SK-N-SH (cell line): ENCODE data around the gene IQSEC1. TPM values are rescaled to one million over a fixed set of nuclear protein-coding genes. Genes with fewer than 3 reads are reported as not detected.

Experiments used
- CTCF ChIA-PET: fragments of 300-600, 350-600 bp; formaldehyde crosslinking; extraction: SDS; loops from one replicate; lab custom pipeline; 2021; lab: Yijun Ruan, JAX
- POLR2A ChIA-PET: fragments of 350-600 bp; sonication (Branson Sonifier 250); formaldehyde crosslinking; extraction: SDS; loops from one replicate; lab custom pipeline; 2020; ENCODE audit warnings: antibody characterized with exemption, inconsistent platforms; lab: Yijun Ruan, JAX
- DNase-seq: peaks from one replicate; pipeline ENCODE4 v3.0.0; 2012
- H2AFZ ChIP-seq: fragments of 200-600 bp; sonication (generic); 2 replicates; pipeline ENCODE4 v1.8.1; 2016; ENCODE audit warnings: antibody characterized with exemption, mild to moderate bottlenecking, low read depth
- H3F3A ChIP-seq: fragments of 200-600 bp; sonication (generic); replicated peaks from 2 replicates; pipeline ENCODE3; 2016; ENCODE audit warnings: antibody characterized with exemption, mild to moderate bottlenecking; ENCODE audit not compliant: insufficient read depth
- H3K27ac ChIP-seq, 2 experiments: fragments of 200-500 bp in 1 of 2; fragments of 200-600 bp in 1 of 2; sonication (Bioruptor generic) in 1 of 2; sonication (generic), shearing (Covaris generic) in 1 of 2; 2 replicates each; pipeline versions ENCODE4 v1.5.1 to v1.6.1; 2014 to 2016; ENCODE audit warnings: low read depth in 2 of 2, inconsistent platforms in 1 of 2, low read length in 1 of 2, mild to moderate bottlenecking in 1 of 2, mixed read lengths in 1 of 2
- H3K27me3 ChIP-seq: fragments of 200-600 bp; sonication (generic), shearing (Covaris generic); 2 replicates; pipeline ENCODE4 v1.6.1; 2016; ENCODE audit warnings: mixed run types; ENCODE audit not compliant: insufficient read depth
- H3K36me3 ChIP-seq, 2 experiments: fragments of 200-500 bp in 1 of 2; fragments of 200-600 bp in 1 of 2; sonication (Bioruptor generic) in 1 of 2; sonication (generic) in 1 of 2; replicated peaks in 1 of 2; 2 replicates each; pipeline versions ENCODE3 to v1.5.1; 2014 to 2016; ENCODE audit warnings: low read length in 1 of 2, mild to moderate bottlenecking in 1 of 2; ENCODE audit not compliant: insufficient read depth in 2 of 2, control insufficient read depth in 1 of 2
- H3K4me1 ChIP-seq, 2 experiments: fragments of 200-500 bp in 1 of 2; fragments of 200-600 bp in 1 of 2; sonication (Bioruptor generic) in 1 of 2; sonication (generic), shearing (Covaris generic) in 1 of 2; 2 replicates each; pipeline versions ENCODE4 v1.5.1 to v1.6.1; 2014 to 2016; ENCODE audit warnings: low read depth in 1 of 2, low read length in 1 of 2, mixed run types in 1 of 2; ENCODE audit not compliant: insufficient read depth in 2 of 2, control insufficient read depth in 1 of 2
- H3K4me2 ChIP-seq: fragments of 200-600 bp; sonication (generic), shearing (Covaris generic); 2 replicates; pipeline ENCODE4 v1.6.1; 2017; ENCODE audit warnings: mixed run types
- H3K4me3 ChIP-seq, 2 experiments: fragments of 200-500 bp in 1 of 2; fragments of 200-600 bp in 1 of 2; sonication (Bioruptor generic) in 1 of 2; sonication (generic), shearing (Covaris generic) in 1 of 2; 2 replicates each; pipeline versions ENCODE4 v1.5.1 to v1.8.1; 2014 to 2016; ENCODE audit warnings: low read depth in 2 of 2, inconsistent platforms in 1 of 2, low read length in 1 of 2, mild to moderate bottlenecking in 1 of 2, mixed read lengths in 1 of 2, moderate library complexity in 1 of 2
- H3K79me2 ChIP-seq: fragments of 200-600 bp; sonication (generic); 2 replicates; pipeline ENCODE4 v1.8.1; 2017; ENCODE audit warnings: mild to moderate bottlenecking; ENCODE audit not compliant: insufficient read depth
- H3K9ac ChIP-seq: fragments of 200-600 bp; sonication (generic); 2 replicates; pipeline ENCODE4 v1.6.1; 2017; ENCODE audit warnings: mixed run types
- H3K9me2 ChIP-seq: fragments of 200-600 bp; sonication (generic); 2 replicates; pipeline ENCODE4 v1.6.1; 2017; ENCODE audit warnings: mixed run types
- H3K9me3 ChIP-seq: fragments of 200-600 bp; sonication (generic); 2 replicates; pipeline ENCODE4 v1.6.1; 2017; ENCODE audit warnings: mixed run types, mild to moderate bottlenecking, moderate library complexity
- H4K20me1 ChIP-seq: fragments of 200-600 bp; sonication (generic); 2 replicates; pipeline ENCODE4 v1.6.1; 2017; ENCODE audit warnings: mild to moderate bottlenecking, mixed run types; ENCODE audit not compliant: insufficient read depth
- CHD2 ChIP-seq: fragments of 150-350 bp; IDR thresholded peaks from 2 replicates; pipeline ENCODE4 v1.6.1; 2018; ENCODE audit warnings: low read length; ENCODE audit not compliant: partially characterized antibody
- ELF1 ChIP-seq: IDR thresholded peaks from 2 replicates; pipeline ENCODE4 v1.4.0; 2012
- EP300 ChIP-seq, 2 experiments: IDR thresholded peaks; 2 replicates each; pipeline versions ENCODE4 v1.4.0 to v1.6.1; 2012; ENCODE audit warnings: borderline replicate concordance in 1 of 2, low read depth in 1 of 2, low read length in 1 of 2
- EZH2phosphoT487 ChIP-seq: fragments of 200-600 bp; sonication (generic); IDR thresholded peaks from 2 replicates; pipeline ENCODE4 v1.6.1; 2017; ENCODE audit warnings: low read depth, mixed run types, mild to moderate bottlenecking, antibody characterized with exemption, moderate library complexity, borderline replicate concordance
- FOSL2 ChIP-seq: IDR thresholded peaks from 2 replicates; pipeline ENCODE4 v1.4.0; 2012; ENCODE audit warnings: low read depth, mild to moderate bottlenecking, moderate library complexity, borderline replicate concordance
- FOXJ3 ChIP-seq: sonication (generic); formaldehyde crosslinking; IDR thresholded peaks from 2 replicates; pipeline ENCODE4 v1.5.1; 2020; ENCODE audit warnings: mild to moderate bottlenecking, missing genetic modification reagents
- MEF2A ChIP-seq: IDR thresholded peaks from 2 replicates; pipeline ENCODE4 v1.4.0; 2012; ENCODE audit warnings: low read depth, borderline replicate concordance
- POLR2AphosphoS5 ChIP-seq: IDR thresholded peaks from 2 replicates; pipeline ENCODE4 v1.6.1; 2012; ENCODE audit warnings: low read depth, low read length
- RAD21 ChIP-seq: IDR thresholded peaks from 2 replicates; pipeline ENCODE4 v1.6.1; 2012; ENCODE audit warnings: mild to moderate bottlenecking, low read length
- RCOR1 ChIP-seq: fragments of 150-350 bp; IDR thresholded peaks from 2 replicates; pipeline ENCODE4 v1.6.1; 2017; ENCODE audit warnings: antibody characterized with exemption, low read length
- REST ChIP-seq: IDR thresholded peaks from 2 replicates; pipeline ENCODE4 v1.6.1; 2012; ENCODE audit warnings: mild to moderate bottlenecking, low read depth, low read length, moderate library complexity
- SIN3A ChIP-seq: IDR thresholded peaks from 2 replicates; pipeline ENCODE4 v1.6.1; 2012; ENCODE audit warnings: low read depth, mild to moderate bottlenecking, low read length, moderate library complexity, borderline replicate concordance
- TEAD4 ChIP-seq: IDR thresholded peaks from 2 replicates; pipeline ENCODE4 v1.4.0; 2012; ENCODE audit warnings: mild to moderate bottlenecking, borderline replicate concordance; ENCODE audit not compliant: insufficient read depth
- YY1 ChIP-seq: IDR thresholded peaks from 2 replicates; pipeline ENCODE4 v1.4.0; 2012; ENCODE audit warnings: low read depth, mild to moderate bottlenecking
- ZBTB33 ChIP-seq: IDR thresholded peaks from 2 replicates; pipeline ENCODE4 v1.4.0; 2012; ENCODE audit warnings: low read depth, borderline replicate concordance
- WGBS: methylation state at CpG from one replicate; pipeline ENCODE4 v1.1.6; 2017; ENCODE audit warnings: low lambda C conversion rate; 5-methylcytosine and 5-hydroxymethylcytosine counted together
- polyA plus RNA-seq, 3 experiments: library from polyadenylated mRNA; depleted of rRNA; stranded (reverse); fragments of >200 nt; gene quantifications; 2 replicates each; pipeline ENCODE4 v1.2.3, GENCODE V29; 2012
- TF ChIP-seq, protein P1 (sequence below): fragments of 150-350 bp; IDR thresholded peaks from 2 replicates; pipeline ENCODE4 v1.6.1; 2017; ENCODE audit warnings: antibody characterized with exemption, low read length, low read depth, borderline replicate concordance

Gene IQSEC1
- polyA plus RNA-seq, 1 of the 3 experiments (the other 2 are of a cell fraction), result 6.2 TPM

GRCh38 chr3:13011573-13012220 lies 61.5 kb downstream of the IQSEC1 start:
- POLR2A ChIA-PET, result interaction anchor here (1.4 kb wide), 1 partner anchor 17 kb away, joined by 3 read pairs; no protein-coding TSS in a partner anchor
- DNase-seq, result no peak
- Histone ChIP-seq H3K27ac (no peak overlapping the region), H3K36me3 (no peaks in the 10 kb centered on the region), H3F3A (no peaks in the 10 kb centered on the region), H3K9me2 (no peaks in the 10 kb centered on the region), H3K27me3 (no peaks in the 10 kb centered on the region), H3K9ac (no peak overlapping the region), H3K79me2 (no peaks in the 10 kb centered on the region), H3K4me1 (peaks cover 0 to 70% of the 10 kb centered on the region in 2 experiments; a peak in 1 of 4 replicates), H3K4me3 (no peak overlapping the region), H3K9me3 (no peaks in the 10 kb centered on the region), H3K4me2 (no peak overlapping the region), H4K20me1 (no peaks in the 10 kb centered on the region), H2AFZ (no peak overlapping the region)
- TF ChIP-seq FOSL2 (no peak), FOXJ3 (CRISPR knock-in tag) (no peak), ELF1 (no peak), MEF2A (no peak), EZH2phosphoT487 (no peak), REST (no peak), YY1 (no peak), POLR2AphosphoS5 (no peak)
- 87% methylated on average over 10 of the region's 11 CpGs for WGBS
- CTCF ChIA-PET, result interaction anchor here (1.0 to 6.6 kb wide), 2 partner anchors 13 to 18 kb away, joined by 3 to 42 read pairs; no protein-coding TSS in a partner anchor

DNA sequence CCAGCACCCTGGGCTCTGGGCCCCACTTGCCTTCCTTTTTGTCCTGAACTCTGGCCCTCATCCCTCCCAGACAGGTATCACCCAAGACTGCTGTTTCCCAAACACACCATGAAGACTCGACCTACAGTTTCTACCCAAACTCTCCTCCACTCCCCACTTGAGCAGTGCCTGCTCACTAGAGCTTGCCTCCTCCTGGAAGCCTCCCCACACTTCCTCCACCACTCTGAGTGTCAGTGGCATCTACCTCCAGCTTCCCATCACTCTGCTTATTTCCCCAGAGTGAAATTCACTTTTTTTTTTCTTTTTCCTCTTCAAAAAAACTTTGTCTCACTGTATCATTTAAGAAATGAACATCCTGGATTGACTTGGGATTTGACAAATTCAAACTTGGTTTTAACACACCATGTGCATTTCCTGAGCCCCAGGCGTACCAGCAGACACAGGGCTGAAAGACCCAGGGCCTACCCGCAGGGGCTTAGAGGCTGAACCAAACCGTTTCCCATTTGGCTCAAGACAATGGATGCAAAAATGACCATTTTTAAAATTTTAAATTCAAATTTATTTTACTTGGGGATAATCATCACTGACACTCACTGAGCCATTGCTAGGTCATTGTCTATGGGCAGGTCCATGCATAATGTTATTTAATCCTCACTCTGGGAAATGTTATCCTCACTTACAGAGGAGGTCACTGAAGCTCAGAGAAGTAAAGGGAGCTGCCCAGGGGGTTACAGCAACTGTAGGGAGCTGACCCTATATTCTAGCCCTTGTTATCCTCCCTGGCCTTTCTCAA lies 62.3 kb downstream of the IQSEC1 start:
- 79% methylated on average over 4 of the region's 4 CpGs for WGBS
- no peak for DNase-seq
- Histone ChIP-seq H3K27me3 (no peaks in the 10 kb centered on the region), H4K20me1 (no peaks in the 10 kb centered on the region), H3K9me3 (no peaks in the 10 kb centered on the region), H3K36me3 (no peaks in the 10 kb centered on the region), H3K9me2 (no peaks in the 10 kb centered on the region), H3K4me3 (no peak overlapping the region), H3K4me1 (peaks cover 0 to 71% of the 10 kb centered on the region in 2 experiments; a peak in 1 of 4 replicates), H3K9ac (no peak overlapping the region), H3K27ac (no peak overlapping the region; a peak in 1 of 4 replicates), H3K4me2 (no peak overlapping the region), H2AFZ (no peak overlapping the region), H3F3A (no peaks in the 10 kb centered on the region), H3K79me2 (no peaks in the 10 kb centered on the region)
- ChIA-PET CTCF (interaction anchor here (0.7 to 6.6 kb wide), 5 partner anchors 12 to 81 kb away, joined by 3 to 42 read pairs (median 3); no protein-coding TSS in a partner anchor), POLR2A (interaction anchor here (1.4 kb wide), 1 partner anchor 16 kb away, joined by 3 read pairs; no protein-coding TSS in a partner anchor)
- TF ChIP-seq EP300 (IDR thresholded peaks at IDR 0.05; ENCODE audit: borderline replicate concordance in 1 of 2, low read depth in 1 of 2, low read length in 1 of 2) (no peak), SIN3A (no peak), FOSL2 (no peak), ZBTB33 (no peak), TEAD4 (no peak), RCOR1 (no peak), CHD2 (no peak), RAD21 (no peak), YY1 (no peak)
- TF ChIP-seq, protein P1, sequence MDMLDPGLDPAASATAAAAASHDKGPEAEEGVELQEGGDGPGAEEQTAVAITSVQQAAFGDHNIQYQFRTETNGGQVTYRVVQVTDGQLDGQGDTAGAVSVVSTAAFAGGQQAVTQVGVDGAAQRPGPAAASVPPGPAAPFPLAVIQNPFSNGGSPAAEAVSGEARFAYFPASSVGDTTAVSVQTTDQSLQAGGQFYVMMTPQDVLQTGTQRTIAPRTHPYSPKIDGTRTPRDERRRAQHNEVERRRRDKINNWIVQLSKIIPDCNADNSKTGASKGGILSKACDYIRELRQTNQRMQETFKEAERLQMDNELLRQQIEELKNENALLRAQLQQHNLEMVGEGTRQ, result no peak
